Body of pancreas (tissue), 4 donors: ENCODE data around the gene GGT6.
A peak's percentile ranks its signal among the peaks of the same experiment; 100 is the strongest.

Source experiments
- POLR2A ChIP-seq, 3 donors: fragments of 450-650 bp; IDR thresholded peaks; one replicate each; pipeline ENCODE4 v1.6.1; 2016; ENCODE audit warnings: antibody characterized with exemption in 3 of 3, mild to moderate bottlenecking in 2 of 3
- TF ChIP-seq, protein P1 (sequence below), 7 experiments: fragments of 450-650 bp in 4 of 7; fragments of 200-600 bp in 3 of 7; sonication (generic) in 3 of 7; IDR thresholded peaks; one replicate each; pipeline ENCODE4 v1.5.1; 2016 to 2019; ENCODE audit warnings: antibody characterized with exemption in 7 of 7

GRCh38 chr17:4566785-4567184 is 6.4 kb upstream of the GGT6 start:
- TF ChIP-seq, protein P1, sequence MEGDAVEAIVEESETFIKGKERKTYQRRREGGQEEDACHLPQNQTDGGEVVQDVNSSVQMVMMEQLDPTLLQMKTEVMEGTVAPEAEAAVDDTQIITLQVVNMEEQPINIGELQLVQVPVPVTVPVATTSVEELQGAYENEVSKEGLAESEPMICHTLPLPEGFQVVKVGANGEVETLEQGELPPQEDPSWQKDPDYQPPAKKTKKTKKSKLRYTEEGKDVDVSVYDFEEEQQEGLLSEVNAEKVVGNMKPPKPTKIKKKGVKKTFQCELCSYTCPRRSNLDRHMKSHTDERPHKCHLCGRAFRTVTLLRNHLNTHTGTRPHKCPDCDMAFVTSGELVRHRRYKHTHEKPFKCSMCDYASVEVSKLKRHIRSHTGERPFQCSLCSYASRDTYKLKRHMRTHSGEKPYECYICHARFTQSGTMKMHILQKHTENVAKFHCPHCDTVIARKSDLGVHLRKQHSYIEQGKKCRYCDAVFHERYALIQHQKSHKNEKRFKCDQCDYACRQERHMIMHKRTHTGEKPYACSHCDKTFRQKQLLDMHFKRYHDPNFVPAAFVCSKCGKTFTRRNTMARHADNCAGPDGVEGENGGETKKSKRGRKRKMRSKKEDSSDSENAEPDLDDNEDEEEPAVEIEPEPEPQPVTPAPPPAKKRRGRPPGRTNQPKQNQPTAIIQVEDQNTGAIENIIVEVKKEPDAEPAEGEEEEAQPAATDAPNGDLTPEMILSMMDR (IDR thresholded peaks at IDR 0.05): peak; percentile 66 to 81 (median 72)
- TF ChIP-seq POLR2A (IDR thresholded peaks at IDR 0.05): no peak
